Retina (tissue), 1 donor: Measurements from ENCODE around the gene NFATC4.

Experiments
- DNase-seq: peaks from one replicate; pipeline ENCODE4 v3.0.0-alpha.2; 2016

NFATC4 gene

DNA sequence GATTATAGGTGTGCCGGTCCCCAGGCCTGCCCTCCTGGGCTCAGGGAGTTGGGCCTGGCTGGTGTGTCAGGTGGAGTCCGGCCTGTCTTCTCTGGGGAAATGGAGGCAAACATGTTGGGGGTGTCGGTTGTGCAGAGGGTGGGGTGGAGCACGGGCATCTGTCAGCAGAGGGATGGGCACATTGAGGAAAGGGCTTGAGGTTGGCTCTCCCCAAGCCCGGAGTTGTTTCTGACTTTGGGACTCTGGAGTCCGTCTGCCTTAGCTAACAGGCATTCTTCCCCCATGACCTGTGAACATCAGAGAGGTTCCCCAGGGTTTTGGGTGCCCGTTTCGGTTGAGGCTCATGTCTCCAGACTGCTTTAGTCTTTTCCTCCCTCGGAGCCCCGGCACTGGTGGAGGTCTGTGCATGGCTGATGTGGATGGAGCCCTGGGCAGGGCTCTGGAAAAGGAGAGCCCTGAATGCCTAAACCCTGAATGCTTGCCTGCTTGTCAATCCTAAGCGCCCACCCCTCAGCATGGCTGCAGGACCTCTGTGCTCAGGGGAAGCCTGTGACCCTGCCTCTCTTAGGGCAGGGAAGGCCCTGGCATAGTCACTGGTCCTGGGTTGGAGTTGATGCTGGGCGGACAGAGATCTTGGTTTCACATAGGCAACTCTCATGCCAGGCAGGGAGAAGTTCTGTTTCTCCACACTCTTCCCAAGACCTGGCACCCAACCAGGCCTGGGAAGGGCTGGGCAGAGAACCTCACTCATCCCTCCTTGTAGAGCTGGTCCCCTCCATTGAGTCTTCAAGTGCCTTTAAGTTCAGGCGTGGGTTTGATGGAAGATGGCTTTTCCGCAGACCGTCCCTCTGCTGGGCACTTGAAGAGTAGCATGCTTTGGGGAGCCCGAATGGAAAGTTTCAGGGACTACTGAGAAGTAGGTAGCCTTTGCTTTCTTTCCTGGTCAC, 43.7 kb downstream of the NFATC4 start:
- peak; percentile 54 for DNase-seq

DNA sequence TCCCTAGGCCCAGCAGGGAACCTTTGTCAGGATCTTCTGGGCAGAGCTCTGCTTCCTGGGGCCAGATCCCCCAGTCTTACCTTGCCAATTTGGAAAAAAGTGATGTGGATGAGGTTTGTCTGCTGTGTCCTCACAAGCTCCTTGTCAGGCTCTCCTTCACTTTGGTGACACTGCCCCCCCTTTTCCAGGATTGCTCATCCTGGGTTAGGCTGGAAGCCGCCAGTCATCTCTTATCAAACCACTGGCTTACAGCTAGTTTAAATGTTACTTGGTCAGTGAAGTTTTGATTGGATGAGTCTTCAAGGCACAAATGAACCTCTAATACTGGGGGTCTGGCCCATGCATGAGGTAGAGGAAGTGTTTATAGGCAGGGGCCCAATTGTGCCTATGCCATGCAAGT, 46.1 kb downstream of the NFATC4 start:
- no peak for DNase-seq

DNA sequence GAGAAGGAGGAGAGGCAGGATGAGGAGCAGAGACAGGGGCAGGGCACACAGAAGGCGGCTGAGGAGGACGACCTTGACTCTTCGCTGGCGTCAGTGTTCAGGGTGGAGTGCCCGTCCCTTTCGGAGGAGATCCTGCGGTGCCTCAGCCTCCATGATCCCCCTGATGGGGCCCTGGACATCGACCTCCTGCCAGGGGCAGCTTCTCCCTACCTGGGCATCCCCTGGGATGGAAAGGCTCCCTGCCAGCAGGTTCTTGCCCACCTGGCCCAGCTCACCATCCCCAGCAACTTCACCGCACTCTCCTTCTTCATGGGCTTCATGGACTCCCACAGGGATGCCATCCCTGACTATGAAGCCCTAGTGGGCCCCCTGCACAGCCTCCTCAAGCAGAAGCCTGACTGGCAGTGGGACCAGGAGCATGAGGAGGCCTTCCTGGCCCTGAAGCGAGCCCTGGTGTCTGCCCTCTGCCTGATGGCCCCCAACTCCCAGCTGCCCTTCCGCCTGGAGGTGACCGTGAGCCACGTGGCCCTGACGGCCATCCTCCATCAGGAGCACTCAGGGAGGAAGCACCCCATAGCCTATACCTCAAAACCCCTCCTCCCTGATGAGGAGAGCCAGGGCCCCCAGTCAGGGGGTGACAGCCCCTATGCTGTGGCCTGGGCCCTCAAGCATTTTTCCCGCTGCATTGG, 46.9 kb downstream of the NFATC4 start:
- DNase-seq, result no peak

DNA sequence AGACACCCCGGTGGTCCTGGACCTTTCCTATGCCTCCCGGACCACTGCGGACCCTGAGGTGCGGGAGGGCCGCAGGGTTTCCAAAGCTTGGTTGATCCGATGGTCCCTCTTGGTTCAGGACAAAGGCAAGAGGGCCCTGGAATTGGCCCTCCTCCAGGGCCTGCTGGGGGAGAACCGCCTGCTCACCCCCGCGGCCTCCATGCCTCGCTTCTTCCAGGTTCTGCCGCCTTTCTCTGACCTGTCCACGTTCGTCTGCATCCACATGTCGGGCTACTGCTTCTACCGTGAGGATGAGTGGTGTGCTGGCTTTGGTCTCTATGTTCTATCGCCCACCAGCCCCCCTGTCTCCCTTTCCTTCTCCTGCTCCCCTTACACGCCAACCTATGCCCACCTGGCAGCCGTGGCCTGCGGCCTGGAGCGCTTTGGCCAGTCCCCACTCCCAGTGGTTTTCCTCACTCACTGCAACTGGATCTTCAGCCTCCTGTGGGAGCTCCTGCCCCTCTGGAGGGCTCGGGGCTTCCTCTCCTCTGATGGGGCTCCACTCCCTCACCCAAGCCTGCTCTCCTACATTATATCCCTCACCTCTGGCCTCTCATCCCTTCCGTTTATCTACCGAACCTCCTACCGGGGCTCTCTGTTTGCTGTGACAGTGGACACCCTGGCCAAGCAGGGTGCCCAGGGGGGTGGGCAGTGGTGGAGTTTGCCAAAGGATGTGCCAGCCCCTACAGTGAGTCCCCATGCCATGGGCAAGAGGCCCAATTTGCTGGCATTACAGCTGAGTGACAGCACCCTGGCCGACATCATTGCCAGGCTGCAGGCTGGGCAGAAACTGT, 47.7 kb downstream of the NFATC4 start:
- DNase-seq, result no peak

DNA sequence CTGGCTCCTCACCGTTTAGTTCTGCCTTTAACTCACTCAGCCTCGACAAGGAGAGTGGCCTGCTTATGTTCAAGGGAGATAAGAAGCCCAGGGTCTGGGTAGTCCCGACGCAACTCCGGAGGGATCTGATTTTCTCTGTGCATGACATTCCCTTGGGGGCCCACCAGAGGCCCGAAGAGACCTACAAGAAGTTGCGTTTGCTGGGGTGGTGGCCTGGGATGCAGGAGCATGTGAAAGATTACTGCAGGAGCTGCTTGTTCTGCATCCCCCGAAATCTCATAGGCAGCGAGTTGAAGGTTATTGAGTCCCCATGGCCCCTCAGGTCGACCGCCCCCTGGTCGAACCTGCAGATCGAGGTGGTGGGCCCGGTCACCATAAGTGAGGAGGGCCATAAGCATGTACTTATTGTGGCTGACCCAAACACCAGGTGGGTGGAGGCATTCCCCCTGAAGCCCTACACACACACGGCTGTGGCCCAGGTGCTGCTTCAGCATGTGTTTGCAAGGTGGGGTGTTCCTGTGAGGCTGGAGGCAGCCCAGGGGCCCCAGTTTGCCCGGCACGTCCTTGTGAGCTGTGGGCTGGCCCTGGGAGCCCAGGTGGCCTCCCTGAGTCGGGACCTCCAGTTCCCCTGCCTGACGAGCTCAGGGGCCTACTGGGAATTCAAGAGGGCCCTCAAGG, 48.4 kb downstream of the NFATC4 start:
- DNase-seq, result no peak

DNA sequence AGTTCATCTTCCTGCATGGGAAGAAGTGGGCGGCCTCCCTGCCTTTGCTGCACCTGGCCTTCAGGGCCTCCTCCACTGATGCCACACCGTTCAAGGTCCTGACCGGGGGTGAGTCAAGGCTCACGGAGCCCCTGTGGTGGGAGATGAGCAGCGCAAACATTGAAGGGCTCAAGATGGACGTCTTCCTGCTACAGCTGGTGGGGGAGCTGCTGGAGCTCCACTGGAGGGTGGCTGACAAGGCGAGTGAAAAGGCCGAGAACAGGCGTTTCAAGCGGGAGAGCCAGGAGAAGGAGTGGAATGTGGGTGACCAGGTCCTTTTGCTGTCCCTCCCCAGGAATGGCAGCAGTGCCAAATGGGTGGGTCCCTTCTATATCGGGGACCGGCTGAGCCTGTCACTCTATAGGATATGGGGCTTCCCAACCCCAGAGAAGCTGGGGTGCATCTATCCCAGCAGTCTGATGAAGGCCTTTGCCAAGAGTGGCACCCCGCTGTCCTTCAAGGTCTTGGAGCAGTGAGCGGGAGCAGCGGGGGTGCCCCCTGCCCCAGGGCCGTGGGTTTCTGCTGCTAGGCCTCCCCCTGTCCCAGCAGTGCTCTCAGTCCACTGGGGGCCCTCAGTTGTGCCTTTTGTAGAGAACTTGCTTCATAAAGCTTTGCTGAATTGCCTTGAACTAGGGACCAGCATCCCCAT, 49.1 kb downstream of the NFATC4 start:
- no peak for DNase-seq

DNA sequence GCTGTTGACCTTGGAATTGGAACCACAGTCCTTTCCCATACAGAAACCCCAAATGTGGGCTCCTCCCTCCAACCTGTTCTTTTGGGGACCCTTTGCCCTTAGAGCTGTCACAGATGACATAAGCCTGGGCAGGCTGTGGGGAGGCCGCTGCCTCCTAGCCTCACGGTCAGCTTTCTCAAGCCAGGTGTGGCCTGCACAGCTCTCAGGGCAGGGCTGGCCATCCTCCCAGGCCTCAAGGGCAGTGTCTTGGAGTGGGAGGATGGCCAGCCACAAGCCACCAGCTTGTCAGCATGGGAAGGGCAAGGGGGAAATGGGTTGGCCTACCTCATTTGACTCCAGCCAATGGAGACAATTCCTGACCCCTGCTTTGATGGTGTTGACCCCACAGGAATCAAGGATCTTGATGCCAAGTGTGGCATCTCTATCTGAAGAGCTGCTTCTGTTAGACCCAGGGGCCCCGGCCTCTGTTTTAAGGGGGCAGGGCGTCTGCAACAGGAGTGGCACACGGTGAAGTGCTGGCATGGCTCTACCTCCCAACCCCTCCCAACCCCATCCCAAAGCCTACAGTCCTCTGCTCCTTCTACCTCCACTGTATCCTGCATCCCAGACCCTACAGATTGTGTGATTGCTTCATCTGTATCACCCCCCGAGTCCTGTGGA, 50.0 kb downstream of the NFATC4 start:
- DNase-seq, result no peak

DNA sequence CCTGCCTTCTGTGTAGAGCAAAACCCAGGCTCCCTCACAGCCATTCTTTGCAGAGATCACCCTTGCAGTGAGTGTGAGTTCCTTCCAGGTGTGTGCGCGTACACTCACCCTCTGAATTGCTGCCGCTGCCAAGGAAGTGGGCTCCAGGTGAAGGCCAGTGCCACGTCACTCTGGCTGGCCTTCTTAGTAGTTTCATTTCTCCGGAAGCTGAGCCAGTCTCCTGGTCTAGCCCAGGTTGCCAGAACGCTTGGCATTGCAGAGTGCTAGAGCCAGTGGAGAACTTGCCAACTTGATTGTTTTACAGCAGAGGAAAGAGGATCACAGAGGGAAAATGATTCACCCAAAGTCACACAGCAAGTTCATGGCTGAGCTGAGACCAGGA, 50.5 kb downstream of the NFATC4 start:
- no peak for DNase-seq

DNA sequence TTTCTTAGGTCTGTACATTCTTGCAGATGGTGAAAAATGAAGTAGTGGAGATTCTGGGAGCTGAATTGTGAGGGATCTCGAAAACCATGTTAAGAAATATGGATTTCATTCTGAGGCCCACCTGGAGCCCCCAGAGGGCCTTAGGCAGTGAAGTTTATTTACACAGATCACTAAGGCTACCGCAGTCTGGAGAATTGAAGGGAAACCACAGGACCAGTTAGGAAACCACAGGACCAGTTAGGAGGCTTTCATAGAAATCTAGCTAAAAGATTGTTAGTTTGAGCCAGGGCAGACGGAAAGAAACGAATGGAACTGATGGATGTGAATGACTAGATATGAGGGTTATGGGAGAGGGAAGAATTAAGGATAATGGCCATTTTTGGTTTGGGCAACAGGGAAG, 54.3 kb downstream of the NFATC4 start:
- DNase-seq, result no peak

DNA sequence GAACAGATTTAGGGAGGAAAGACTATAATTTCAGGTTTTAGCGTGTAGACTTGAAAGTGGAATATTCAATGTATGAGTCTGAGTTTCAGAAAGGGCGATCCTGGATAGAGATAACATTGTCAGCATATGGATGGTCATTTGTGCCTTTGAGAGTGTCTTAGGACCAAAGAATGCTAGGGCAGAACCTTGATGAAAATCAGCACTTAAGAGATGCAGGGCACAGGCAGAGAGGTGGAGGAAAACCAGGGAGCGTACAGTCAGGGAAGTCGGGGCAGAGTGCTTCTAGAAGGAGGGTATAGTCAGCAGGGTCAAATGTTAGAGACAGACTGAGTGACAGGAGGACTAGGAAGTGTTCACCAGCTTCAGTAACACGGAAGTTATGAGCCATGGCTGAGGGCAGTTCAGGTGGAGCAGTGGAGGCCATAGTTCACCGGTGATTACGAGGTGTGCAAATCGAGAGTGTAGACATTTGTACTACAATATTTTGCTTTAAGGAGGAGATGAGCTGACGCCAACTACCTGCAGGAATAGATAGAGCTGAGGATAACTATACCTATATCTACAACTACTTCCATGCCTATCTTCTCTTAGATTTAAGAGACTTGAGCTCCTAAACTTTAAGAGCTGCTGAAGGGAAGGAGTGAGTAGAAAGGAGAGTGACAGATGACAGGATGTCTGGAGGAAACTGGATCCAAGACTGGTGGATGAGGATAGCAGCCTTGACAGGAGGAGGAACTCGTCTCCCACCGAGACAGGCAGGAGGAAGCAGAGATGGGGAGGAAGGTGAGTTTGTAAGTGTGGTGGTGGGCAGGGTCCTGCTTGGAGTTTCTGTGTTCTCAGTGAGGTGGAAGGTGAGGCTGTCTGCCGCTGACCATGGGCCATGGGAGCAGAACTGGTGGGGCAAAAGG, 55.0 kb downstream of the NFATC4 start:
- DNase-seq, result no peak

DNA sequence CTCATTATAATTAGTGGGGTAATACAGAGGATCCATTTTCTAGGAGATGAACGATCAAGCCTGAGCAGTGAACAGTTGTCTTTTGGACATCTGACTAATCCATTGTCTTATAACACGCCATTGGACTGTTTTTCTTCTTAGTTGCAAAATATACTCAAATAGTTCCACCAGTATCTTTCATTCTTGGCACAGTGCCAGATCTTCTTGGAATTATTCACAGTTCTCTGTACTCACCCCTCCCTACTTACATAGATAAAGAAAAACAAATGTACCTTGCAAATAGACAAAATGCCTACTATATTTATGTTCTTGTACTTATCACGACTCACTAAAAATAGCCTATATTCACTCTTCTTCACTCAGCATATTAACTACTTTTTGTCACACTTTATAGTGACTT, 57.7 kb downstream of the NFATC4 start:
- DNase-seq, result no peak

DNA sequence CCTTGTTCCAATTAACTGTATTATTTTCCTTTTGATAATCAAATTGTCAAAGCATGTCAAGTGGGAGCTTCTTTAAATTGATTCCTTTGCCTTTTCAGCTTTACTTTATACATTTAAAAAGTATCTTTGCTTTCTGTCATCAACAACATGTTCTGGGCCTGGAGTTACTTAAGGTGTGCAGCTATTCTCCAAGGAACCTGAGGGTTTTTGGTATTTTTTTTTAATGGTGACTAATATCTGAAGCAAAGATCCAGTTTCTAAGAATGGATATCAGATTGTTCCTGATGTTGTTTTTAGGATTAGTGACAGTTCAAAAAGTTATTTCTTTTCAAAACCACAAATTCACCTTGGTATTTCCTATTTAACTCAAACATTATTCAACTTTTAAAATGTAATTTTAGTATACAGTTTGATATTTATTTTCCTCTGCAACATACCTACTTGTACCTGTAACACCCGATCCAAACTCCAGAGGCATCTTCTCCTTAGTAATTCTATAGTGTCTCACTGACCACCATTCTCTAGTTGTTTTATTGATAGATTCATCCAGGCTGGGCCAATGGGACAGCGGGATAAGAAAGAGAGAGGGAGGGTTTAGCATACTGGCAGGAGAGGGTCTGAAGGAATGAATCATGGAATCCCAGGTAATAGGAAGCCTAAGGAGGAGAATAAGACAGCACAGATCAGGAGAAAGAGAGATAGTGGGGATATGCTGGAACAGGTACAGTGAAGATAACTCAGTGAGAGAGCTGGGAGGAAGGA, 58.3 kb downstream of the NFATC4 start:
- no peak for DNase-seq

DNA sequence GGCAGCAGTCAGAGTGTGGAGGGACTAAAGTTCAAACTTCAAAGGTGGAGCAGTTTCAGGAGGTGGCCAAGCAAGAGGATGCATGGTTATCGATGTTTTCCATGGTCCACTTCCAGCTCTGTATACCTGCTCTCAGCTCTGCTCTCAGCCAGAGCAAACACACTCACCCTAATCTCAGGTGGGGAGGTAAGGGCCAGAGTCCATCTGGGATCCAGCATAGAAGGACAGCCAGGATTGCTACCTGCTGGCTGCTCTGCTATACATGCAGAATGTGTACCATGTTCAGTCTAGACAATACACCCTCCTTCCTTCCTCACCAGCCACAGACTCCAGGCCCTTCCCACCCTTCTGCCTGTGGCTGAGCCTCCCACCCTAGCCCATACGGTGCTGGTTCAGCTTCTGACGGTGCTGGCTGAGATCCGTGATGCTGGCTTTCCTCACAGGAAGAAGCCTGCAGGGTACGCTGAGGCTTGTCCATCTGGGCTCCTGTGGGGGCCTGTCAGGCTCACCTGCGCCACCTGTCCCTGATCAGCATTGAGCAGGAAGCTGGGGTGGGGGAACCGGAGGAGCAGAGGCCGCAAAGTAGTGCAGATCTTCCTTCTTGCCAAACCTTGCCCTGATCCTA, 59.0 kb downstream of the NFATC4 start:
- no peak for DNase-seq

DNA sequence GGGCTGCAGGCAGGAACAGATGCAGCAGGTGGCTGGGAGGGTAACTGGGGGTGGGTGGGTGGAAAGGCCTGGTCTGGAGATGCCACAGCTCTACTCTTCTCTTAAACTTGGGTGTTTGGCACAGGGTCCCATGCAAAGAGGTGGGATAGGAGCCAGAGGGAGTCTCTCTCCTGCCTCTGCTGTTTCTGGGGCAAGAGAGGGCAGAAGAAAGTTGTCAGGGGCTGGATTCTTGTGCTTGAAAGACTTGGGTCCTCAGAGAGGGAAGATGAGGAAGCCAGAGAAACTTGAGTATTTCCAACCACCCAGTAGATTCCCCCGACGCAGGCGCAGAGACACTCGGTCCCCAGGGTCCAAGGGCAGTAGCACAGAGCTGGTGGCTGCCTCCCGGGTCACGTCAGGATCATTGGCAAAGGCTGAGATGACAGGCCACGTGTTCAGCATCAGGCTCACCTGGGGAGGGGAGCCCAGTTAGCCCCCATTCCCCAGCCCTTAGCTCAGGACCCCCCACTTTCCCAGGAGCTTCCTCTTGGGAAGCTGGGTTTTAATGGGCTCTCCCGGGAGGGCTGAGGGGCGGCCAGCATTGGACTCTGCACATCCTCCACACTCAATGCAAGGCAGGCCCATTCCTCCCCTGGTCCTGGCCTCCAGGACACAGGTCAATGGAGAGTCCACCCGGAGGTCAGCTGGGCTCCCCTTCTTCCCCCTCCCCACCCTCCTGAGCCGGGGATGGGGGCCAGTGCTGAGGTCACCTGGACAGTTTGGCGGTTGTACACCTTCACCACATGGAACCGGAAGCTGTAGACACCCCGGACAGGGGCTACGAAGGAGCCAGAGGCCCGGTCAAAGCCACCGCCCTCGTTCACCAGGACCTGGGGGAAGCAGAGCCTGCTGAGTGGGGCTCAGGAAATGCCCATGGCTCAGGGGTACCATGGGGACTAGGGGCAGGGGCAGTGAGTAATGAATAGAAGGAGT, 59.8 kb downstream of the NFATC4 start:
- no peak for DNase-seq

DNA sequence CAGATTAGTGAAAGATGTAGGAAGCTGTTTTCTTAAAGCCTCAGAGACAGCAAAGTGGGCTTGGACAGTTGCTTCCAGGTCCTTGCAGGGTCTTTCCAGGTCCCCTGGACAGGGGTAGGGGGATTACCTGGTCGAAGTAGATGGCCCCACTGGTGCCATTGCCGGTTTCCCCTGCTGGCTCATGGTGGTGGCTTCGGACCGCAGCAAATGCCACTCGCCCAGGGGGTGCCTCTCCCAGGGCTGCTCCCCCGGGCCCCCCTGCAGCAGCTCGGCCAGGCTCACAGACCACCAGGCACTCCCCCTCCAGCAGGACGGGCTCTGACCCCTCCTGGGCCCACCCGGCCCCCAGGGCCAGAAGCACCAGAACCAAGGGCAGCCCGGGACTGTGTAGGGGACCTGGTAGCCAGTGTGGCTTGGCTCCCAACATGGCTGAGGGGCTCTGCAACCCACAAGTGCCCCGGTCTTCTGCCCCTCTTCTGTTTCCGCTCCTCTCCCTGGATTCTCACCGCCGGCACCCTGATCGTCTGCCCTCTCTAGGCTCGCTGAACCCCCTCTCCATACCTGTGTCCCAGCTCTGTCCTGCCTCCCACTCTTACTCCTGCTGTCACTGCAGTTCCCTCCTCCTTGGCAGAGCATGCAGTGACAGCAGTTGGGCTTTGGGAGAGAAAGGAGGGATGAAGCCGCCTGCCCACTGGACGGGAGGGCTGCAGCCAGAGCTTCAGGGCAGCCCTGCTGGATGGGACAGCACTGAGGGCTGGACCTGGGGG, 60.8 kb downstream of the NFATC4 start:
- no peak for DNase-seq
